Activated CD4-positive, alpha-beta T cell treated with anti-CD3 and anti-CD28 coated beads, Interleukin-2, amount 50 U/mL, for 4 hours (primary cell): ENCODE results near the gene EZR.
A peak's percentile ranks its signal among the peaks of the same experiment; 100 is the strongest.
"Not testable (repeated sequence)": the region's sequence is repeated elsewhere in the genome, so short reads cannot be mapped to it uniquely, and the experiment has no call there.

Source experiments
- DNase-seq, 2 experiments: peaks; one replicate each; pipeline ENCODE4 v3.0.0-alpha.2; 2020

EZR gene

GRCh38 chr6:158793432-158793831 lies 25.7 kb downstream of the EZR start:
- DNase-seq = no peak

- DNase-seq = not testable (repeated sequence)
These were observed 26.7 kb downstream of the EZR start for GRCh38 chr6:158792505-158792904.

GRCh38 chr6:158791274-158791855 lies 27.8 kb downstream of the EZR start:
- DNase-seq = no peak

- DNase-seq = peak; percentile 18 to 29
These were observed 29.9 kb downstream of the EZR start for GRCh38 chr6:158789115-158789917.

GRCh38 chr6:158787395-158787794 lies 31.8 kb downstream of the EZR start:
- DNase-seq = no peak

- DNase-seq = no peak
These were observed 32.4 kb downstream of the EZR start for GRCh38 chr6:158786645-158787304.

GRCh38 chr6:158785036-158785435 lies 34.1 kb downstream of the EZR start:
- DNase-seq = no peak

- DNase-seq = no peak
These were observed 34.7 kb downstream of the EZR start for GRCh38 chr6:158784505-158784904.

- no peak for DNase-seq
These were observed 35.3 kb downstream of the EZR start for GRCh38 chr6:158783851-158784250.

- no peak for DNase-seq
These were observed 36.1 kb downstream of the EZR start for GRCh38 chr6:158783167-158783450.

- no peak for DNase-seq
These were observed 36.6 kb downstream of the EZR start for GRCh38 chr6:158782432-158783166.

GRCh38 chr6:158781692-158782373 lies 37.3 kb downstream of the EZR start:
- DNase-seq = no peak

- DNase-seq = no peak
These were observed 38.0 kb downstream of the EZR start for GRCh38 chr6:158780988-158781691.

- DNase-seq = no peak
These were observed 38.8 kb downstream of the EZR start for GRCh38 chr6:158780246-158780884.

GRCh38 chr6:158778005-158778527 lies 41.1 kb downstream of the EZR start:
- DNase-seq = no peak

- no peak for DNase-seq
These were observed 41.7 kb downstream of the EZR start for GRCh38 chr6:158777510-158777909.

- DNase-seq = no peak
These were observed 42.4 kb downstream of the EZR start for GRCh38 chr6:158776737-158777136.

GRCh38 chr6:158775832-158776231 lies 43.3 kb downstream of the EZR start:
- no peak for DNase-seq

GRCh38 chr6:158774717-158775449 lies 44.3 kb downstream of the EZR start:
- no peak for DNase-seq

- DNase-seq = no peak
These were observed 45.4 kb downstream of the EZR start for GRCh38 chr6:158773581-158774449.
